Measurements from ENCODE around the gene KCNJ14. TPM values are rescaled to one million over a fixed set of nuclear protein-coding genes. Genes with fewer than 3 reads are reported as not detected.

The KCNJ14 gene
- polyA plus RNA-seq, 4 donors: 0.22 to 0.80 (median 0.35) TPM

GRCh38 chr19:48490981-48491792 lies 35.8 kb downstream of the KCNJ14 start:
- no peak for FAIRE-seq
- 6 to 16% (median 14%) methylated on average over 33 to 50 of the region's 50 CpGs for WGBS, 3 donors
- peaks cover 0 to 18% (median 0%) of the 10 kb centered on the region in 3 donors for H3K27me3 ChIP-seq (ENCODE audit: control insufficient read depth in 3 of 3, insufficient read depth in 3 of 3, low read length in 3 of 3)
- H3K9me3 ChIP-seq (ENCODE audit: control insufficient read depth in 2 of 2, insufficient read depth in 1 of 2, low read depth in 1 of 2, low read length in 1 of 2): no peaks in the 10 kb centered on the region
- peak overlapping the region in 1 of 3 donors; percentile 0 for H3K27ac ChIP-seq (ENCODE audit: low read depth in 1 of 3, low read length in 2 of 3)
- H3K4me3 ChIP-seq (ENCODE audit: low read depth in 1 of 3, low read length in 3 of 3): peak overlapping the region in 1 of 3 donors; percentile 3
- peaks cover 0 to 49% (median 11%) of the 10 kb centered on the region in 3 donors for H3K4me1 ChIP-seq (ENCODE audit: control insufficient read depth in 3 of 3, insufficient read depth in 2 of 3, low read depth in 1 of 3, low read length in 2 of 3)
- peak; percentile 61 to 64 for DNase-seq
- no peaks in the 10 kb centered on the region for H3K36me3 ChIP-seq (ENCODE audit: control insufficient read depth in 3 of 3, insufficient read depth in 2 of 3, low read depth in 1 of 3, low read length in 3 of 3)

- no peak overlapping the region for H3K4me3 ChIP-seq (ENCODE audit: low read depth in 1 of 3, low read length in 3 of 3)
- no peak overlapping the region for H3K27ac ChIP-seq (ENCODE audit: low read depth in 1 of 3, low read length in 2 of 3)
- no peaks in the 10 kb centered on the region for H3K9me3 ChIP-seq (ENCODE audit: control insufficient read depth in 2 of 2, insufficient read depth in 1 of 2, low read depth in 1 of 2, low read length in 1 of 2)
- peaks cover 0 to 18% (median 0%) of the 10 kb centered on the region in 3 donors for H3K27me3 ChIP-seq (ENCODE audit: control insufficient read depth in 3 of 3, insufficient read depth in 3 of 3, low read length in 3 of 3)
- FAIRE-seq: no peak
- no peaks in the 10 kb centered on the region for H3K36me3 ChIP-seq (ENCODE audit: control insufficient read depth in 3 of 3, insufficient read depth in 2 of 3, low read depth in 1 of 3, low read length in 3 of 3)
- DNase-seq: no peak
- peaks cover 0 to 49% (median 11%) of the 10 kb centered on the region in 3 donors for H3K4me1 ChIP-seq (ENCODE audit: control insufficient read depth in 3 of 3, insufficient read depth in 2 of 3, low read depth in 1 of 3, low read length in 2 of 3)
- 34 to 53% (median 46%) methylated on average over 9 to 10 of the region's 10 CpGs for WGBS, 3 donors
Observed at GRCh38 chr19:48491793-48492123, 36.4 kb downstream of the KCNJ14 start.

DNA sequence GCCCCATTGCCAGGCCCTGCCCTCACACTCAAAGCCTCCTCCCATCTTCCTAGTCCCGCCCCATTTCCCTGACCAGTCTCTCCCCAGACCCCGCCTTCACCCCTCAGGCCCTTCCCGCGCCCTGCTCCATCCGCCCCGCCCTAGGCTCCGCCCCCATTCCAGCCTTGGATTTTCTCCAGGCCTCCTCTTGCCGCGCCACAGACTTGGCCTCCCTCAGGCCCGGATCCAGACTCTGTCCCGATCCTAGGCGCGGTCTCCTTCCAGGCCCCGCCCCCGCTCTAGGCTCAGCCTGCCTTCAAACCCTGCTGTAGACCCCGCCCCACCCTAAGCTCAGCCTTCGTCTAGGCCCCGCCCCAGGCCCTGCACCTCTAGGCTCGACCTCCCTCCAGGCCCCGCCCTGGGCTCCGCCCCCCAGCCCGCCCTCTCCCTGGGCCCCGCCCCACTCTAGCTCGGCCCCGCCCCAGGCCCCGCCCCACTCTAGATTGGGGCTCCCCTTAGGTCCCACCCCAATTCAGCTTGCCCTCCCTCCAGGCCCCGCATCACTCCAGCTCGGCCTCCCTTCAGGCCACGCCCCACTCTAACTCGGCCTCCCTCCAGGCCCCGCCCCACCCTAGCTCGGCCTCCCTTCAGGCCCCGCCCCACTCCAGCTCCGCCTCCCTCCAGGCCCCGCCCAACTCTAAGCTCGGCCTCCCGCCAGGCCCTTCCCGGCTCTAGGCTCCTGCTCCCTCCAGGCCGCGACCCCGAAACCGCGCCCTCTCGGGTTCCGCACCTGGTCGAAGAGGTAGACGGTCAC lies 37.7 kb downstream of the KCNJ14 start:
- WGBS, 3 donors: 2 to 4% (median 3%) methylated on average over 33 to 47 of the region's 47 CpGs
- H3K27me3 ChIP-seq (ENCODE audit: control insufficient read depth in 3 of 3, insufficient read depth in 3 of 3, low read length in 3 of 3): peaks cover 0 to 20% (median 0%) of the 10 kb centered on the region in 3 donors
- H3K4me3 ChIP-seq (ENCODE audit: low read depth in 1 of 3, low read length in 3 of 3): peak overlapping the region in 2 of 3 donors; percentile 55 to 77
- no peaks in the 10 kb centered on the region for H3K36me3 ChIP-seq (ENCODE audit: control insufficient read depth in 3 of 3, insufficient read depth in 2 of 3, low read depth in 1 of 3, low read length in 3 of 3)
- peak overlapping the region; percentile 38 to 90 (median 85) for H3K27ac ChIP-seq (ENCODE audit: low read depth in 1 of 3, low read length in 2 of 3)
- DNase-seq (peak; percentile 97 to 99), FAIRE-seq (no peak)
- H3K4me1 ChIP-seq (ENCODE audit: control insufficient read depth in 3 of 3, insufficient read depth in 2 of 3, low read depth in 1 of 3, low read length in 2 of 3): peaks cover 0 to 50% (median 11%) of the 10 kb centered on the region in 3 donors
- no peaks in the 10 kb centered on the region for H3K9me3 ChIP-seq (ENCODE audit: control insufficient read depth in 2 of 2, insufficient read depth in 1 of 2, low read depth in 1 of 2, low read length in 1 of 2)

DNA sequence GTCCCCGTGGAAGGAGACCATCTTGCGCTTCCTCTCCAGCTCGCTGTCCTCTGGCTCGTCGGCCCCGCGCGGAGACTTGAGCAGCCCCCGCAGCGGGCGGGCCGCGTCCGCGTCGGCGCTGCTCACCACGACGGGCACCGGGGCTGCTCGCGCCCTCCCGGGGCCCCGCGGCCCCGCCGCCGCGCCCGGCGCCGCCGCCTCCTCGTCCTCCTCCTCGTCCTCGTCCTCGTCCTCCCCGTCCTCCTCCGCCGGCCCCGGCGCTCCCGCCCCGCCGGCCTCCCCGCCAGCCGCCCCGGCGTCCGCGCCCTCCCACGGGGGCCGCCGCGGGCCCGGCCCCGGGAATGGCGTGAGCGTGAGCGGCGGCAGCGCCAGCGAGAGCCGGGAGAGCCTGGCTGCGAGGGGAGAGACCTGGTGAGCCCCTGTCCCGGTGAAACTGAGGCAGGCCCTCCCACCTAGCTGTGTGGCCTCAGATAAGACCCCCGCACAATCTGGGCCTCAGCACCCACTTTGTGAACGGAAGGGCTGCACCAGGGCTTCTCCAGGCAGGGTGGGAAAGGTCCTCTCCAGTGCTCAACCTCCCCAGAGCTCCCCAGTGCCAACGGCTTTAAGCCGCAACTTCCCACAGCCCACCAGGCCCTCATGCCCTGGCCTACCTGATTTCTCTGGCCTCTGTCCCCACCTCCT lies 38.5 kb downstream of the KCNJ14 start:
- peaks cover 0 to 23% (median 0%) of the 10 kb centered on the region in 3 donors for H3K27me3 ChIP-seq (ENCODE audit: control insufficient read depth in 3 of 3, insufficient read depth in 3 of 3, low read length in 3 of 3)
- WGBS, 3 donors: 2 to 4% (median 4%) methylated on average over 22 to 70 of the region's 70 CpGs
- FAIRE-seq (no peak), DNase-seq (no peak)
- H3K4me1 ChIP-seq (ENCODE audit: control insufficient read depth in 3 of 3, insufficient read depth in 2 of 3, low read depth in 1 of 3, low read length in 2 of 3): peaks cover 0 to 46% (median 9%) of the 10 kb centered on the region in 3 donors
- H3K27ac ChIP-seq (ENCODE audit: low read depth in 1 of 3, low read length in 2 of 3): peak overlapping the region; percentile 35 to 85 (median 80)
- no peaks in the 10 kb centered on the region for H3K9me3 ChIP-seq (ENCODE audit: control insufficient read depth in 2 of 2, insufficient read depth in 1 of 2, low read depth in 1 of 2, low read length in 1 of 2)
- no peaks in the 10 kb centered on the region for H3K36me3 ChIP-seq (ENCODE audit: control insufficient read depth in 3 of 3, insufficient read depth in 2 of 3, low read depth in 1 of 3, low read length in 3 of 3)
- peak overlapping the region in 2 of 3 donors; percentile 55 to 77 for H3K4me3 ChIP-seq (ENCODE audit: low read depth in 1 of 3, low read length in 3 of 3)

DNA sequence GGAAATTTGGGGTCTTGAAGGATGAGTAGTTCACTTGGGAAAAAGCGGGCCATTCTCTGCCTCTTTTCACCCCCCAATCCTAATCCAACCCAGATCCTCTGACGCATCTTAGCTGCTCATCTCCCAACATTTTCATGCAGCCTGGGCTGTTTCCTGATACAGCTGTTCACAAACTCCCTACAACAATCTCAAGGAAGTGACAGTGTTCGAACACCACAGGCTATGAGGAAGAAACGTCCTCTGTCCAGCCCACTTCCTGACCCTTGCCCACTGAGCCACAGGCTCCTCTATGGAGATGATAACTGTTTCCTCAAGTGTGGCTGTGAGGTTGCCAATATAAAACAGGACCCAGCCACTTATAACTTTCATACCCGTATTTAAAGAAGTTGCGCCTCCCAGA lies 40.0 kb downstream of the KCNJ14 start:
- Histone ChIP-seq H3K36me3 (ENCODE audit: control insufficient read depth in 3 of 3, insufficient read depth in 2 of 3, low read depth in 1 of 3, low read length in 3 of 3) (no peaks in the 10 kb centered on the region), H3K4me1 (ENCODE audit: control insufficient read depth in 3 of 3, insufficient read depth in 2 of 3, low read depth in 1 of 3, low read length in 2 of 3) (peaks cover 0 to 37% (median 9%) of the 10 kb centered on the region in 3 donors), H3K9me3 (ENCODE audit: control insufficient read depth in 2 of 2, insufficient read depth in 1 of 2, low read depth in 1 of 2, low read length in 1 of 2) (no peaks in the 10 kb centered on the region), H3K4me3 (ENCODE audit: low read depth in 1 of 3, low read length in 3 of 3) (no peak overlapping the region), H3K27ac (ENCODE audit: low read depth in 1 of 3, low read length in 2 of 3) (peak overlapping the region in 2 of 3 donors; percentile 27 to 66), H3K27me3 (ENCODE audit: control insufficient read depth in 3 of 3, insufficient read depth in 3 of 3, low read length in 3 of 3) (peaks cover 0 to 31% (median 0%) of the 10 kb centered on the region in 3 donors)
- no peak for FAIRE-seq
- WGBS, 3 donors: 51 to 57% (median 54%) methylated on average over 6 of the region's 6 CpGs
- DNase-seq: peak; percentile 65 to 80

GRCh38 chr19:48496959-48497727 lies 41.8 kb downstream of the KCNJ14 start:
- 21 to 56% (median 33%) methylated on average over 37 to 45 of the region's 45 CpGs for WGBS, 3 donors

GRCh38 chr19:48497728-48498594 lies 42.6 kb downstream of the KCNJ14 start:
- DNase-seq: no peak
- WGBS, 3 donors: 31 to 66% (median 48%) methylated on average over 28 to 46 of the region's 46 CpGs
- H3K4me3 ChIP-seq (ENCODE audit: low read depth in 1 of 3, low read length in 3 of 3): peak overlapping the region in 1 of 3 donors; percentile 35

More at GRCh38 chr19:48496959-48497727, 41.8 kb downstream of the KCNJ14 start:
- peak overlapping the region in 2 of 3 donors; percentile 5 to 35 for H3K4me3 ChIP-seq (ENCODE audit: low read depth in 1 of 3, low read length in 3 of 3)
- H3K36me3 ChIP-seq (ENCODE audit: control insufficient read depth in 3 of 3, insufficient read depth in 2 of 3, low read depth in 1 of 3, low read length in 3 of 3): no peaks in the 10 kb centered on the region
- DNase-seq (no peak), FAIRE-seq (no peak)
- no peak overlapping the region for H3K27ac ChIP-seq (ENCODE audit: low read depth in 1 of 3, low read length in 2 of 3)
- peaks cover 0 to 31% (median 3%) of the 10 kb centered on the region in 3 donors for H3K4me1 ChIP-seq (ENCODE audit: control insufficient read depth in 3 of 3, insufficient read depth in 2 of 3, low read depth in 1 of 3, low read length in 2 of 3)
- H3K9me3 ChIP-seq (ENCODE audit: control insufficient read depth in 2 of 2, insufficient read depth in 1 of 2, low read depth in 1 of 2, low read length in 1 of 2): no peaks in the 10 kb centered on the region
- H3K27me3 ChIP-seq (ENCODE audit: control insufficient read depth in 3 of 3, insufficient read depth in 3 of 3, low read length in 3 of 3): peaks cover 0 to 25% (median 0%) of the 10 kb centered on the region in 3 donors

More at GRCh38 chr19:48497728-48498594, 42.6 kb downstream of the KCNJ14 start:
- no peak for FAIRE-seq
- Histone ChIP-seq H3K27ac (ENCODE audit: low read depth in 1 of 3, low read length in 2 of 3) (no peak overlapping the region), H3K9me3 (ENCODE audit: control insufficient read depth in 2 of 2, insufficient read depth in 1 of 2, low read depth in 1 of 2, low read length in 1 of 2) (no peaks in the 10 kb centered on the region), H3K4me1 (ENCODE audit: control insufficient read depth in 3 of 3, insufficient read depth in 2 of 3, low read depth in 1 of 3, low read length in 2 of 3) (peaks cover 0 to 31% (median 5%) of the 10 kb centered on the region in 3 donors), H3K27me3 (ENCODE audit: control insufficient read depth in 3 of 3, insufficient read depth in 3 of 3, low read length in 3 of 3) (peaks cover 0 to 24% (median 0%) of the 10 kb centered on the region in 3 donors), H3K36me3 (ENCODE audit: control insufficient read depth in 3 of 3, insufficient read depth in 2 of 3, low read depth in 1 of 3, low read length in 3 of 3) (no peaks in the 10 kb centered on the region)

All from small intestine (tissue), 7 donors.